Breast epithelium (tissue), 4 donors: ENCODE results near the gene GPR78. TPM values are rescaled to one million over a fixed set of nuclear protein-coding genes. Genes with fewer than 3 reads are reported as not detected.

ENCODE experiments used
- DNase-seq, 2 donors: peaks; one replicate each; pipeline ENCODE4 v3.0.0-alpha.2; 2019; ENCODE audit warnings: low spot score in 2 of 2
- H3K27ac ChIP-seq, 2 donors: fragments of 200-600 bp; sonication (generic) in 1 of 2; one replicate each; pipeline ENCODE4 v1.5.1; 2016 to 2019; ENCODE audit warnings: mild to moderate bottlenecking in 1 of 2
- H3K27me3 ChIP-seq, 2 donors: fragments of 200-600 bp; sonication (generic) in 1 of 2; one replicate each; pipeline versions ENCODE4 v1.5.1 to v1.6.0; 2017 to 2019; ENCODE audit warnings: control low read depth in 1 of 2, mild to moderate bottlenecking in 1 of 2
- H3K36me3 ChIP-seq: fragments of 200-600 bp; one replicate; pipeline ENCODE4 v1.5.1; 2019
- H3K4me1 ChIP-seq, 2 donors: fragments of 200-600 bp; sonication (generic); one replicate each; pipeline ENCODE4 v1.5.1; 2016 to 2019; ENCODE audit warnings: control low read depth in 1 of 2
- H3K4me3 ChIP-seq, 3 donors: fragments of 200-600 bp; sonication (generic); 1 replicate in 2 of 3; 2 replicates in 1 of 3; pipeline ENCODE4 v1.5.1; 2016 to 2019; ENCODE audit warnings: mild to moderate bottlenecking in 3 of 3, moderate library complexity in 2 of 3
- H3K9me3 ChIP-seq, 2 donors: fragments of 200-600 bp; sonication (generic) in 1 of 2; one replicate each; pipeline ENCODE4 v1.5.1; 2016 to 2019; ENCODE audit warnings: control low read depth in 1 of 2
- POLR2A ChIP-seq: fragments of 450-650 bp; IDR thresholded peaks from one replicate; pipeline ENCODE4 v1.6.1; 2016; ENCODE audit warnings: antibody characterized with exemption, mild to moderate bottlenecking, moderate library complexity
- POLR2AphosphoS5 ChIP-seq, 3 donors: sonication (generic); formaldehyde crosslinking; IDR thresholded peaks; one replicate each; pipeline ENCODE4 v1.6.1; 2017; ENCODE audit warnings: antibody characterized with exemption in 3 of 3
- intact Hi-C: fragments of 100-400 bp; cut with DNase I; formaldehyde crosslinking; loops from one replicate; pipeline ENCODE4 v1.15.1; 2023; ENCODE audit warnings: low total_unique reads
- total RNA-seq, 3 donors: library from RNA; depleted of rRNA; stranded (reverse); fragments of >200 nt; gene quantifications; one replicate each; pipeline ENCODE4 v1.1.0, GENCODE V29; 2016
- TF ChIP-seq, protein P1 (sequence below), 3 donors: fragments of 450-650 bp; IDR thresholded peaks; one replicate each; pipeline ENCODE4 v1.5.1; 2016 to 2017; ENCODE audit warnings: antibody characterized with exemption in 3 of 3, mild to moderate bottlenecking in 3 of 3, moderate library complexity in 3 of 3

The GPR78 gene
- total RNA-seq, 3 donors from 2014 or later, result 0.15 to 0.33 TPM; not detected in 1

GRCh38 chr4:8586671-8587468 lies 6.7 kb downstream of the GPR78 start:
- intact Hi-C loops, result loop anchor here (5.0 kb wide), 1 partner anchor 115 kb away; no protein-coding TSS in a partner anchor
- no peaks in the 10 kb centered on the region for H3K4me1 ChIP-seq
- no peak for DNase-seq

DNA sequence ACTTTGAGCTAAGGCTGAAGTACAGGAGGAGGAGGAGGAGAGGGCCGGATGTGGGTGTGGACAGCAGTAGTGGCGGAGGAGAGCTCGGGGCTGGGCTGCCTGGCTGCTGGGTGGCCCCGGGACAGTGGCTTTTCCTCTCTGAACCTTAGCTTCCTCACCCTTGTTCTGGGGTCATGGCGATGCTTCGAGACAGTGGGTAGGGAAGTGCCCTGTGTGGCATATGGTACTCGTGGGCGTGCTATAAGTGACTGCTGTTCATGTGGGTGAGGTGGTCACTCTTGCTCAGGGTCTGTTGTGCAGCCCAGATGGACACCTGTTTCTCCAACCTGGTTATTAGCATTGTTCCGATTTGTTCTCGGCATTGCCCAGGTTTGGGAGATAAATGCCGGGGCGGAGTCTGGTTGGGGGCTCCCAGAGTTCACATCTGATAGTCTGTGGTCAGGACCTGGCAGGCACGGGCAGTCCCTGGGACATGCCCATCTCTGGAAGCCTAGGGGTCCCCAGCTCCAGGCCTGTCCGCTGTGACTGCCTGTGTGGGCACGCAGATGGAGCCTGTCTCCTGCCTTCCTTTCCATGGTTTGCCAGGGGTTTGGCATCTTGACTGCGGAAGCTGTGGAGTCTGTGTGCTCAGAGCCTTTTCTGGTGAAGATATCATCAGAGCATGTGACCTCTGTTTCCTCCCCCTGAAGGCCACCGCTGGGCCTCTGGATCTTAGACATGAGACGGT lies 7.4 kb downstream of the GPR78 start:
- DNase-seq, result no peak
- Histone ChIP-seq H3K27ac (no peak overlapping the region), H3K36me3 (no peaks in the 10 kb centered on the region), H3K9me3 (no peaks in the 10 kb centered on the region), H3K27me3 (peaks cover 0 to 27% of the 10 kb centered on the region in 2 donors), H3K4me1 (no peaks in the 10 kb centered on the region), H3K4me3 (no peak overlapping the region)
- TF ChIP-seq, protein P1, sequence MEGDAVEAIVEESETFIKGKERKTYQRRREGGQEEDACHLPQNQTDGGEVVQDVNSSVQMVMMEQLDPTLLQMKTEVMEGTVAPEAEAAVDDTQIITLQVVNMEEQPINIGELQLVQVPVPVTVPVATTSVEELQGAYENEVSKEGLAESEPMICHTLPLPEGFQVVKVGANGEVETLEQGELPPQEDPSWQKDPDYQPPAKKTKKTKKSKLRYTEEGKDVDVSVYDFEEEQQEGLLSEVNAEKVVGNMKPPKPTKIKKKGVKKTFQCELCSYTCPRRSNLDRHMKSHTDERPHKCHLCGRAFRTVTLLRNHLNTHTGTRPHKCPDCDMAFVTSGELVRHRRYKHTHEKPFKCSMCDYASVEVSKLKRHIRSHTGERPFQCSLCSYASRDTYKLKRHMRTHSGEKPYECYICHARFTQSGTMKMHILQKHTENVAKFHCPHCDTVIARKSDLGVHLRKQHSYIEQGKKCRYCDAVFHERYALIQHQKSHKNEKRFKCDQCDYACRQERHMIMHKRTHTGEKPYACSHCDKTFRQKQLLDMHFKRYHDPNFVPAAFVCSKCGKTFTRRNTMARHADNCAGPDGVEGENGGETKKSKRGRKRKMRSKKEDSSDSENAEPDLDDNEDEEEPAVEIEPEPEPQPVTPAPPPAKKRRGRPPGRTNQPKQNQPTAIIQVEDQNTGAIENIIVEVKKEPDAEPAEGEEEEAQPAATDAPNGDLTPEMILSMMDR (IDR thresholded peaks at IDR 0.05), result no peak
- no peak for TF ChIP-seq POLR2A
- TF ChIP-seq POLR2AphosphoS5 (IDR thresholded peaks at IDR 0.05), result no peak
- intact Hi-C loops, result loop anchor here (5.0 kb wide), 1 partner anchor 115 kb away; no protein-coding TSS in a partner anchor

More at GRCh38 chr4:8586671-8587468, 6.7 kb downstream of the GPR78 start:
- Histone ChIP-seq H3K4me3 (no peak overlapping the region), H3K9me3 (no peaks in the 10 kb centered on the region), H3K27ac (no peak overlapping the region), H3K36me3 (no peaks in the 10 kb centered on the region), H3K27me3 (peaks cover 0 to 26% of the 10 kb centered on the region in 2 donors)
- TF ChIP-seq POLR2AphosphoS5 (IDR thresholded peaks at IDR 0.05) (no peak), POLR2A (no peak)
- TF ChIP-seq, protein P1 (IDR thresholded peaks at IDR 0.05), result no peak

DNA sequence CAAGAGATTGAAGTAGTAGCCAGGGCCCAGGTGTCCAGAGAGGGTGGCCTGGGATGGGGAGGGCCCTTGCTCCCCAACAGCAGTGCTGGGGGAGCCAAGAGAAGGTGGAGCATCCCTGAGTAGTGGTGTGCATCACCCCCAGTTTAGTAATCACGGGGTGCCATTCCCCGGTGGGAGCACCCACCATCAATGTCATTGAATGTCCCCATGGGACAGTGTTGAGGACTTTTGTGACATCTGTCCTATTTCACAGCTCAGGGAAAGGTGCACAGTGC lies 7.9 kb downstream of the GPR78 start:
- no peak overlapping the region for H3K4me3 ChIP-seq
- H3K9me3 ChIP-seq, result no peaks in the 10 kb centered on the region
- no peaks in the 10 kb centered on the region for H3K36me3 ChIP-seq
- DNase-seq, result no peak
- no peak overlapping the region for H3K27ac ChIP-seq
- peaks cover 0 to 29% of the 10 kb centered on the region in 2 donors for H3K27me3 ChIP-seq
- intact Hi-C loops, result loop anchor here (5.0 kb wide), 1 partner anchor 116 kb away; no protein-coding TSS in a partner anchor
- no peaks in the 10 kb centered on the region for H3K4me1 ChIP-seq
- TF ChIP-seq POLR2A, result no peak

- H3K36me3 ChIP-seq, result no peaks in the 10 kb centered on the region
- intact Hi-C loops, result loop anchor here (5.0 kb wide), 1 partner anchor 117 kb away; no protein-coding TSS in a partner anchor
- no peaks in the 10 kb centered on the region for H3K4me1 ChIP-seq
- no peak overlapping the region for H3K4me3 ChIP-seq
- TF ChIP-seq, protein P1 (IDR thresholded peaks at IDR 0.05), result no peak
- TF ChIP-seq POLR2AphosphoS5 (IDR thresholded peaks at IDR 0.05), result no peak
- no peak for TF ChIP-seq POLR2A
- H3K27me3 ChIP-seq, result peaks cover 0 to 36% of the 10 kb centered on the region in 2 donors
- H3K9me3 ChIP-seq, result no peaks in the 10 kb centered on the region
- no peak for DNase-seq
- no peak overlapping the region for H3K27ac ChIP-seq
Observed at GRCh38 chr4:8589336-8589735, 9.1 kb downstream of the GPR78 start.

- intact Hi-C loops, result loop anchor here (5.0 kb wide), 1 partner anchor 118 kb away; no protein-coding TSS in a partner anchor
- no peak for DNase-seq
Observed at GRCh38 chr4:8589823-8590545, 9.8 kb downstream of the GPR78 start.

More at GRCh38 chr4:8589823-8590545, 9.8 kb downstream of the GPR78 start:
- peaks cover 0 to 36% of the 10 kb centered on the region in 2 donors for H3K27me3 ChIP-seq
- H3K4me1 ChIP-seq, result no peaks in the 10 kb centered on the region
- TF ChIP-seq POLR2A (no peak), POLR2AphosphoS5 (IDR thresholded peaks at IDR 0.05) (no peak)
- TF ChIP-seq, protein P1 (IDR thresholded peaks at IDR 0.05), result no peak
- no peaks in the 10 kb centered on the region for H3K9me3 ChIP-seq
- H3K36me3 ChIP-seq, result no peaks in the 10 kb centered on the region
- H3K4me3 ChIP-seq, result no peak overlapping the region
- no peak overlapping the region for H3K27ac ChIP-seq
